GM23338 (cell line): ENCODE results near the gene RSRC1. TPM values are rescaled to one million over a fixed set of nuclear protein-coding genes. Genes with fewer than 3 reads are reported as not detected.

Experiments used
- ATAC-seq: fragments of 200-7000 bp; cut with Tn5 transposase; 3 replicates; pipeline ENCODE4 v1.9.1; 2020
- DNase-seq: peaks from one replicate; pipeline ENCODE4 v3.0.0-alpha.2; 2015; ENCODE audit warnings: low spot score
- H2AFZ ChIP-seq: fragments of 200-600 bp; sonication (generic); 2 replicates; pipeline ENCODE4 v1.8.0; 2016; ENCODE audit warnings: antibody characterized with exemption, mild to moderate bottlenecking, moderate library complexity
- H3F3A ChIP-seq: fragments of 200-600 bp; sonication (generic); replicated peaks from 2 replicates; pipeline ENCODE4 v1.8.0; 2017; ENCODE audit warnings: antibody characterized with exemption, mixed run types, low read depth
- H3K27ac ChIP-seq: fragments of 200-600 bp; sonication (generic); 2 replicates; pipeline ENCODE4 v1.6.1; 2016; ENCODE audit warnings: low read depth
- H3K27me3 ChIP-seq: fragments of 200-600 bp; sonication (generic); 2 replicates; pipeline ENCODE4 v1.8.0; 2016; ENCODE audit warnings: mild to moderate bottlenecking, mixed run types, moderate library complexity; ENCODE audit not compliant: insufficient read depth
- H3K36me3 ChIP-seq: fragments of 200-600 bp; sonication (generic); 2 replicates; pipeline ENCODE4 v1.8.0; 2016; ENCODE audit warnings: mild to moderate bottlenecking; ENCODE audit not compliant: insufficient read depth
- H3K4me1 ChIP-seq: fragments of 200-600 bp; sonication (generic); 2 replicates; pipeline ENCODE4 v1.8.0; 2016; ENCODE audit warnings: mild to moderate bottlenecking, moderate library complexity; ENCODE audit not compliant: insufficient read depth
- H3K4me2 ChIP-seq: fragments of 200-600 bp; sonication (generic); 2 replicates; pipeline ENCODE4 v1.7.1; 2017; ENCODE audit warnings: mixed run types
- H3K4me3 ChIP-seq: fragments of 200-600 bp; sonication (generic); 2 replicates; pipeline ENCODE4 v1.6.1; 2016; ENCODE audit warnings: mixed run types
- H3K79me2 ChIP-seq: fragments of 200-600 bp; sonication (generic); replicated peaks from 2 replicates; pipeline ENCODE4 v1.8.0; 2017; ENCODE audit warnings: mild to moderate bottlenecking; ENCODE audit not compliant: insufficient read depth
- H3K9me2 ChIP-seq: fragments of 200-600 bp; sonication (generic); 2 replicates; pipeline ENCODE4 v1.8.0; 2017; ENCODE audit not compliant: insufficient read depth
- H4K20me1 ChIP-seq: fragments of 200-600 bp; sonication (generic); replicated peaks from 2 replicates; pipeline ENCODE4 v1.8.0; 2017; ENCODE audit warnings: mild to moderate bottlenecking; ENCODE audit not compliant: insufficient read depth
- H3K27ac Mint-ChIP-seq: 2 replicates; pipeline ENCODE4 v1.8.0; 2020; ENCODE audit warnings: inconsistent platforms, mild to moderate bottlenecking, moderate library complexity, mixed read lengths
- H3K27me3 Mint-ChIP-seq: 3 replicates; pipeline ENCODE4 v1.8.0; 2022; ENCODE audit warnings: low read depth, mild to moderate bottlenecking, moderate library complexity, mixed read lengths, inconsistent platforms; ENCODE audit not compliant: insufficient read depth, poor library complexity
- H3K36me3 Mint-ChIP-seq: 3 replicates; pipeline ENCODE4 v1.8.0; 2021; ENCODE audit warnings: low read depth, mild to moderate bottlenecking, inconsistent platforms, moderate library complexity, mixed read lengths
- H3K4me1 Mint-ChIP-seq: 3 replicates; pipeline ENCODE4 v1.8.0; 2020; ENCODE audit warnings: mild to moderate bottlenecking, inconsistent platforms, mixed read lengths
- H3K4me3 Mint-ChIP-seq: 3 replicates; pipeline ENCODE4 v1.8.0; 2021; ENCODE audit warnings: moderate library complexity, mild to moderate bottlenecking, inconsistent platforms, mixed read lengths
- H3K9me3 Mint-ChIP-seq: 3 replicates; pipeline ENCODE4 v1.8.0; 2020; ENCODE audit warnings: moderate library complexity, mild to moderate bottlenecking, inconsistent platforms, mixed read lengths
- CREB1 ChIP-seq: fragments of 250-450 bp; sonication (Bioruptor Pico); IDR thresholded peaks from 2 replicates; pipeline ENCODE4 v1.5.0; 2020; ENCODE audit warnings: low read depth, mild to moderate bottlenecking, moderate library complexity
- EZH2 ChIP-seq: fragments of 200-600 bp; sonication (generic); IDR thresholded peaks from one replicate; pipeline ENCODE4 v1.8.0; 2017; ENCODE audit warnings: antibody characterized with exemption, mild to moderate bottlenecking, low read depth; ENCODE audit not compliant: unreplicated experiment
- EZH2phosphoT487 ChIP-seq: fragments of 200-600 bp; sonication (generic); IDR thresholded peaks from one replicate; pipeline ENCODE4 v1.8.1; 2018; ENCODE audit warnings: antibody characterized with exemption; ENCODE audit not compliant: unreplicated experiment
- JUNB ChIP-seq: IDR thresholded peaks from one replicate; pipeline ENCODE4 v1.6.1; 2016; ENCODE audit warnings: antibody characterized with exemption; ENCODE audit not compliant: unreplicated experiment
- NANOG ChIP-seq: IDR thresholded peaks from 2 replicates; pipeline ENCODE4 v1.6.1; 2016; ENCODE audit warnings: antibody characterized with exemption, borderline replicate concordance
- POLR2AphosphoS5 ChIP-seq: IDR thresholded peaks from 2 replicates; pipeline ENCODE4 v1.6.1; 2016; ENCODE audit warnings: antibody characterized with exemption, low read depth
- STAT1 ChIP-seq: IDR thresholded peaks from one replicate; pipeline ENCODE4 v1.6.1; 2016; ENCODE audit warnings: antibody characterized with exemption; ENCODE audit not compliant: unreplicated experiment
- ZNF114 ChIP-seq: fragments of 250-450 bp; sonication (Bioruptor Pico); IDR thresholded peaks from 2 replicates; pipeline ENCODE4 v1.5.0; 2020; ENCODE audit warnings: mild to moderate bottlenecking, moderate library complexity
- ZNF331 ChIP-seq: fragments of 250-450 bp; sonication (Bioruptor Pico); IDR thresholded peaks from 2 replicates; pipeline ENCODE4 v1.5.0; 2020; ENCODE audit warnings: low read depth, mild to moderate bottlenecking, moderate library complexity
- polyA plus RNA-seq: library from polyadenylated mRNA; unstranded; fragments of >200 nt; fragmentation: Nextera tagmentation; extraction: Ambion mirVana; gene quantifications from 2 replicates; pipeline ENCODE4 v1.2.1, GENCODE V29; 2016
- total RNA-seq: library from RNA; depleted of rRNA; stranded (reverse); fragments of >200 nt; shearing (Covaris generic); gene quantifications from 2 replicates; pipeline ENCODE4 v1.2.3, GENCODE V29; 2014
- TF ChIP-seq, protein P1 (sequence below), 2 experiments: fragments of 200-600 bp in 1 of 2; sonication (generic) in 1 of 2; conservative IDR thresholded peaks; 2 replicates each; pipeline versions ENCODE4 v1.5.1 to v1.6.1; 2016 to 2017; ENCODE audit warnings: antibody characterized with exemption in 2 of 2, low read depth in 2 of 2, mild to moderate bottlenecking in 2 of 2, moderate library complexity in 1 of 2
- TF ChIP-seq, protein P2 (sequence below): IDR thresholded peaks from one replicate; pipeline ENCODE4 v1.6.1; 2018; ENCODE audit warnings: antibody characterized with exemption; ENCODE audit not compliant: unreplicated experiment
- TF ChIP-seq, protein P3 (sequence below): IDR thresholded peaks from 2 replicates; pipeline ENCODE4 v1.6.1; 2016; ENCODE audit warnings: antibody characterized with exemption

The RSRC1 gene
- total and polyA plus RNA-seq, 2 experiments from 2014 or later = 32.5 to 76.8 TPM

DNA sequence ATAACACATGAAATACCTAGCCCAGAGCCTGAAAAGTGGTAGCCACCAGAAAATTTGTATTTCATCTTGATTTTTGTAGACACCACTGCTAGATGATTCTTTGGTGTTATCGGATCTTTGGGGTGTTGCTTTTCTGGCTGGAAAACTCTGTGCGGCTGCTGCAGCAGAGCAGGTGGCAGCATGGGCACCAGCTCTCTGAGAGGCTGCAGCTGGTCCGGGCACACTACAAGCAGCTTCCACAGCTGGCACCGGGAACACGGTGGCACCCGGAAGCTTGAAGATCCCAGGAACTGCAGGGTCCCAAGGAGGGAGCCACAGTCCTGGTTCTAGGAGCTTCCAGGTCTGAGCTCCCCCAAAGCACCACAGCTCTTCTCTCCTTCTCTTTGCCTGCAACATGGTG is 249.4 kb downstream of the RSRC1 start:
- Mint-ChIP-seq H3K4me1 (no peaks in the 10 kb centered on the region), H3K27me3 (no peaks in the 10 kb centered on the region), H3K9me3 (peaks cover 8% of the 10 kb centered on the region; the same call in 1 of the 3 replicates), H3K36me3 (peaks cover 8% of the 10 kb centered on the region), H3K4me3 (no peak overlapping the region), H3K27ac (no peak overlapping the region)
- Histone ChIP-seq H3K4me1 (no peaks in the 10 kb centered on the region), H3K36me3 (no peaks in the 10 kb centered on the region), H3K4me2 (no peak overlapping the region), H3K9me2 (no peaks in the 10 kb centered on the region), H2AFZ (no peak overlapping the region), H3K79me2 (no peaks in the 10 kb centered on the region), H4K20me1 (no peaks in the 10 kb centered on the region), H3K4me3 (no peak overlapping the region), H3F3A (no peaks in the 10 kb centered on the region), H3K27me3 (no peaks in the 10 kb centered on the region), H3K27ac (no peak overlapping the region)
- DNase-seq = no peak
- no peak for ATAC-seq
- no peak for TF ChIP-seq JUNB
- no peak for TF ChIP-seq NANOG
- no peak for TF ChIP-seq EZH2phosphoT487
- no peak for TF ChIP-seq CREB1
- TF ChIP-seq, protein P1, sequence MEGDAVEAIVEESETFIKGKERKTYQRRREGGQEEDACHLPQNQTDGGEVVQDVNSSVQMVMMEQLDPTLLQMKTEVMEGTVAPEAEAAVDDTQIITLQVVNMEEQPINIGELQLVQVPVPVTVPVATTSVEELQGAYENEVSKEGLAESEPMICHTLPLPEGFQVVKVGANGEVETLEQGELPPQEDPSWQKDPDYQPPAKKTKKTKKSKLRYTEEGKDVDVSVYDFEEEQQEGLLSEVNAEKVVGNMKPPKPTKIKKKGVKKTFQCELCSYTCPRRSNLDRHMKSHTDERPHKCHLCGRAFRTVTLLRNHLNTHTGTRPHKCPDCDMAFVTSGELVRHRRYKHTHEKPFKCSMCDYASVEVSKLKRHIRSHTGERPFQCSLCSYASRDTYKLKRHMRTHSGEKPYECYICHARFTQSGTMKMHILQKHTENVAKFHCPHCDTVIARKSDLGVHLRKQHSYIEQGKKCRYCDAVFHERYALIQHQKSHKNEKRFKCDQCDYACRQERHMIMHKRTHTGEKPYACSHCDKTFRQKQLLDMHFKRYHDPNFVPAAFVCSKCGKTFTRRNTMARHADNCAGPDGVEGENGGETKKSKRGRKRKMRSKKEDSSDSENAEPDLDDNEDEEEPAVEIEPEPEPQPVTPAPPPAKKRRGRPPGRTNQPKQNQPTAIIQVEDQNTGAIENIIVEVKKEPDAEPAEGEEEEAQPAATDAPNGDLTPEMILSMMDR (conservative IDR thresholded peaks at IDR 0.05; ENCODE audit: low read depth in 2 of 2) = no peak
- TF ChIP-seq POLR2AphosphoS5 = no peak
- no peak for TF ChIP-seq ZNF331 (CRISPR knock-in tag)

DNA sequence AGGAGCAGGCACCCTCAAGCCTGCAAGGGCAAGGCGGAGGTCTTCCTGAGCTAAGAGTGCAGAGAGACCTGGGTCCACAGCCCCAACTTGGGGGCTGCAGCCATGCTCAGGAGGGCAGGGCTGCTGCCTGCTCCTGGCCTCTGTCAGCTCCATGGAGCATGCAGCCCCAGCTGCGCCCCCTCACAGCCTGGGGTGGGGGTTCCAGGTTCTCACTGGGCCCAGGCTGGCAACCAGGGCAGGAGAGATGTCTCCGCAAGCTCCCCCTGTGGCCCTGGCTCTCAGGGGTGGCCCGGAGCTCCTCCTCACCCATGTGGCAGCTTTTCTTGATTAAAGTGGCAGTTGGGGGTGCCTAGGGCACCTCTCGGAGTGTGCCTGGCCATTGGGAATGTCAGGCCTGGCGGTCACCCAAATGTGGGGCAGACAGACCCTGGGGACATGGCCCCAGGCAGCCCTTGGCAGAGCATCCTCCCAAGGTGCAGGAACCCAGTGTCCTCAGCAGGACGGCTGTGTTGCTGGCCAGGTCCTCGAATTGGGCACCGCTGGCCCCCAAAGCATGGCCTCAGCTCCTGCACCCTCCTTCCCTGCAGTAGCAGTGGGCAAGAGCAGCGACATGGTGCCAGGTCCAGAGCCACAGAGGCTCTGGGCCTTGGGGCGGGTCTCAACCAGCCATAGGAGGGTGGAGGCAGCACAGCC is 251.0 kb downstream of the RSRC1 start:
- no peak overlapping the region for H3K4me2 ChIP-seq
- DNase-seq (no peak), ATAC-seq (no peak)
- Mint-ChIP-seq H3K36me3 (peaks cover 8% of the 10 kb centered on the region), H3K4me3 (no peak overlapping the region), H3K9me3 (peaks cover 12% of the 10 kb centered on the region; the same call in 2 of the 3 replicates), H3K27me3 (no peaks in the 10 kb centered on the region), H3K4me1 (no peaks in the 10 kb centered on the region), H3K27ac (no peak overlapping the region)
- H3K36me3 ChIP-seq = no peaks in the 10 kb centered on the region
- H4K20me1 ChIP-seq = no peaks in the 10 kb centered on the region
- H3K4me3 ChIP-seq = no peak overlapping the region
- no peaks in the 10 kb centered on the region for H3K9me2 ChIP-seq
- no peak overlapping the region for H3K27ac ChIP-seq
- H3K4me1 ChIP-seq = no peaks in the 10 kb centered on the region
- no peaks in the 10 kb centered on the region for H3F3A ChIP-seq
- TF ChIP-seq ZNF331 (CRISPR knock-in tag) (no peak), STAT1 (no peak), ZNF114 (no peak), JUNB (no peak), EZH2 (no peak), EZH2phosphoT487 (no peak), NANOG (no peak)
- TF ChIP-seq, protein P2, sequence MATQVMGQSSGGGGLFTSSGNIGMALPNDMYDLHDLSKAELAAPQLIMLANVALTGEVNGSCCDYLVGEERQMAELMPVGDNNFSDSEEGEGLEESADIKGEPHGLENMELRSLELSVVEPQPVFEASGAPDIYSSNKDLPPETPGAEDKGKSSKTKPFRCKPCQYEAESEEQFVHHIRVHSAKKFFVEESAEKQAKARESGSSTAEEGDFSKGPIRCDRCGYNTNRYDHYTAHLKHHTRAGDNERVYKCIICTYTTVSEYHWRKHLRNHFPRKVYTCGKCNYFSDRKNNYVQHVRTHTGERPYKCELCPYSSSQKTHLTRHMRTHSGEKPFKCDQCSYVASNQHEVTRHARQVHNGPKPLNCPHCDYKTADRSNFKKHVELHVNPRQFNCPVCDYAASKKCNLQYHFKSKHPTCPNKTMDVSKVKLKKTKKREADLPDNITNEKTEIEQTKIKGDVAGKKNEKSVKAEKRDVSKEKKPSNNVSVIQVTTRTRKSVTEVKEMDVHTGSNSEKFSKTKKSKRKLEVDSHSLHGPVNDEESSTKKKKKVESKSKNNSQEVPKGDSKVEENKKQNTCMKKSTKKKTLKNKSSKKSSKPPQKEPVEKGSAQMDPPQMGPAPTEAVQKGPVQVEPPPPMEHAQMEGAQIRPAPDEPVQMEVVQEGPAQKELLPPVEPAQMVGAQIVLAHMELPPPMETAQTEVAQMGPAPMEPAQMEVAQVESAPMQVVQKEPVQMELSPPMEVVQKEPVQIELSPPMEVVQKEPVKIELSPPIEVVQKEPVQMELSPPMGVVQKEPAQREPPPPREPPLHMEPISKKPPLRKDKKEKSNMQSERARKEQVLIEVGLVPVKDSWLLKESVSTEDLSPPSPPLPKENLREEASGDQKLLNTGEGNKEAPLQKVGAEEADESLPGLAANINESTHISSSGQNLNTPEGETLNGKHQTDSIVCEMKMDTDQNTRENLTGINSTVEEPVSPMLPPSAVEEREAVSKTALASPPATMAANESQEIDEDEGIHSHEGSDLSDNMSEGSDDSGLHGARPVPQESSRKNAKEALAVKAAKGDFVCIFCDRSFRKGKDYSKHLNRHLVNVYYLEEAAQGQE = no peak
- TF ChIP-seq, protein P1 (conservative IDR thresholded peaks at IDR 0.05; ENCODE audit: low read depth in 2 of 2) = no peak
- TF ChIP-seq, protein P3, sequence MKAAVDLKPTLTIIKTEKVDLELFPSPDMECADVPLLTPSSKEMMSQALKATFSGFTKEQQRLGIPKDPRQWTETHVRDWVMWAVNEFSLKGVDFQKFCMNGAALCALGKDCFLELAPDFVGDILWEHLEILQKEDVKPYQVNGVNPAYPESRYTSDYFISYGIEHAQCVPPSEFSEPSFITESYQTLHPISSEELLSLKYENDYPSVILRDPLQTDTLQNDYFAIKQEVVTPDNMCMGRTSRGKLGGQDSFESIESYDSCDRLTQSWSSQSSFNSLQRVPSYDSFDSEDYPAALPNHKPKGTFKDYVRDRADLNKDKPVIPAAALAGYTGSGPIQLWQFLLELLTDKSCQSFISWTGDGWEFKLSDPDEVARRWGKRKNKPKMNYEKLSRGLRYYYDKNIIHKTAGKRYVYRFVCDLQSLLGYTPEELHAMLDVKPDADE = no peak
- no peak overlapping the region for H2AFZ ChIP-seq
- H3K27me3 ChIP-seq = no peaks in the 10 kb centered on the region
- no peaks in the 10 kb centered on the region for H3K79me2 ChIP-seq
